PC-3 (cell line): Measurements from ENCODE around the gene ASB16. TPM values are rescaled to one million over a fixed set of nuclear protein-coding genes. Genes with fewer than 3 reads are reported as not detected.

Experiments
- ATAC-seq: fragments of 200-7000 bp; cut with Tn5 transposase; 2 replicates; pipeline ENCODE4 v1.9.1; 2020; ENCODE audit warnings: mild to moderate bottlenecking, moderate library complexity
- BruUV-seq: library from RNA; stranded (reverse); fragments of 400-500 nt; replicated peaks from 2 replicates; lab custom pipeline; 2021; lab: Mats Ljungman, UMichigan
- CTCF ChIA-PET: fragments of 300-600 bp; sonication (Branson Sonifier 250); formaldehyde crosslinking; loops from one replicate; lab custom pipeline; 2022; ENCODE audit warnings: antibody characterized with exemption; lab: Charles Lee
- POLR2A ChIA-PET: fragments of 300-600 bp; sonication (Branson Sonifier 250); formaldehyde crosslinking; loops from one replicate; lab custom pipeline; 2022; ENCODE audit warnings: antibody characterized with exemption; ENCODE audit not compliant: unreplicated experiment; lab: Charles Lee
- DNase-seq: peaks from one replicate; pipeline ENCODE4 v3.0.0-alpha.2; 2015
- H2AFZ ChIP-seq: fragments of 300-600 bp; sonication (generic); 2 replicates; pipeline ENCODE4 v1.6.0; 2016; ENCODE audit warnings: antibody characterized with exemption, low read length
- H3F3A ChIP-seq: fragments of 300-600 bp; sonication (generic); one replicate; pipeline ENCODE4 v1.6.0; 2017; ENCODE audit warnings: antibody characterized with exemption, low read length, control low read depth, mild to moderate bottlenecking; ENCODE audit not compliant: unreplicated experiment
- H3K27ac ChIP-seq: fragments of 300-600 bp; sonication (generic); 2 replicates; pipeline ENCODE4 v1.5.1; 2016; ENCODE audit warnings: mild to moderate bottlenecking, low read length
- H3K27me3 ChIP-seq: fragments of 300-600 bp; sonication (generic); 2 replicates; pipeline ENCODE4 v1.6.1; 2016; ENCODE audit warnings: low read length, mixed read lengths
- H3K36me3 ChIP-seq: fragments of 300-600 bp; sonication (generic); 2 replicates; pipeline ENCODE4 v1.6.1; 2016; ENCODE audit warnings: low read depth, mixed run types, low read length, mixed read lengths
- H3K4me1 ChIP-seq: fragments of 300-600 bp; sonication (generic); 2 replicates; pipeline ENCODE4 v1.5.1; 2016; ENCODE audit warnings: low read length; ENCODE audit not compliant: insufficient read depth
- H3K4me2 ChIP-seq: fragments of 300-600 bp; sonication (generic); 2 replicates; pipeline ENCODE4 v1.6.0; 2016; ENCODE audit warnings: low read length
- H3K4me3 ChIP-seq: fragments of 300-600 bp; sonication (generic); 2 replicates; pipeline ENCODE4 v1.5.1; 2016; ENCODE audit warnings: mild to moderate bottlenecking, low read length, mixed read lengths
- H3K79me2 ChIP-seq: fragments of 300-600 bp; sonication (generic); 2 replicates; pipeline ENCODE4 v1.6.1; 2017; ENCODE audit warnings: low read length, mixed read lengths
- H3K9ac ChIP-seq: fragments of 300-600 bp; sonication (generic); 2 replicates; pipeline ENCODE4 v1.6.0; 2016; ENCODE audit warnings: mild to moderate bottlenecking, low read length
- H3K9me2 ChIP-seq: fragments of 300-600 bp; sonication (generic); replicated peaks from 2 replicates; pipeline ENCODE4 v1.6.1; 2016; ENCODE audit warnings: mixed run types, low read length, mixed read lengths
- H3K9me3 ChIP-seq: fragments of 300-600 bp; sonication (generic); 2 replicates; pipeline ENCODE4 v1.6.1; 2016; ENCODE audit warnings: low read length, mixed read lengths
- H4K20me1 ChIP-seq: fragments of 300-600 bp; sonication (generic); 2 replicates; pipeline ENCODE4 v1.6.1; 2016; ENCODE audit warnings: low read length, mixed read lengths
- EZH2 ChIP-seq: fragments of 300-600 bp; sonication (generic); IDR thresholded peaks from one replicate; pipeline ENCODE4 v1.6.1; 2017; ENCODE audit warnings: antibody characterized with exemption, mild to moderate bottlenecking, low read length; ENCODE audit not compliant: unreplicated experiment
- EZH2phosphoT487 ChIP-seq: fragments of 300-600 bp; sonication (generic); IDR thresholded peaks from 2 replicates; pipeline ENCODE4 v1.6.1; 2018; ENCODE audit warnings: mild to moderate bottlenecking, antibody characterized with exemption, low read length, borderline replicate concordance
- intact Hi-C: fragments of 100-400 bp; cut with micrococcal nuclease; formaldehyde crosslinking; loops from 2 replicates; pipeline ENCODE4 v1.9.0; 2023
- total RNA-seq: library from RNA; depleted of rRNA; stranded (reverse); fragments of >200 nt; gene quantifications from 2 replicates; pipeline ENCODE4 v1.2.3, GENCODE V29; 2014
- TF ChIP-seq, protein P1 (sequence below): fragments of 300-600 bp; sonication (generic); conservative IDR thresholded peaks from 2 replicates; pipeline ENCODE4 v1.5.1; 2017; ENCODE audit warnings: antibody characterized with exemption, low read depth, mild to moderate bottlenecking, low read length

Gene ASB16
- total RNA-seq, 1 experiment from 2014 or later = 0.51 TPM

- no peaks in the 10 kb centered on the region for H3K9me3 ChIP-seq
- H3K79me2 ChIP-seq = no peaks in the 10 kb centered on the region
- no peak for TF ChIP-seq EZH2phosphoT487
- TF ChIP-seq, protein P1, sequence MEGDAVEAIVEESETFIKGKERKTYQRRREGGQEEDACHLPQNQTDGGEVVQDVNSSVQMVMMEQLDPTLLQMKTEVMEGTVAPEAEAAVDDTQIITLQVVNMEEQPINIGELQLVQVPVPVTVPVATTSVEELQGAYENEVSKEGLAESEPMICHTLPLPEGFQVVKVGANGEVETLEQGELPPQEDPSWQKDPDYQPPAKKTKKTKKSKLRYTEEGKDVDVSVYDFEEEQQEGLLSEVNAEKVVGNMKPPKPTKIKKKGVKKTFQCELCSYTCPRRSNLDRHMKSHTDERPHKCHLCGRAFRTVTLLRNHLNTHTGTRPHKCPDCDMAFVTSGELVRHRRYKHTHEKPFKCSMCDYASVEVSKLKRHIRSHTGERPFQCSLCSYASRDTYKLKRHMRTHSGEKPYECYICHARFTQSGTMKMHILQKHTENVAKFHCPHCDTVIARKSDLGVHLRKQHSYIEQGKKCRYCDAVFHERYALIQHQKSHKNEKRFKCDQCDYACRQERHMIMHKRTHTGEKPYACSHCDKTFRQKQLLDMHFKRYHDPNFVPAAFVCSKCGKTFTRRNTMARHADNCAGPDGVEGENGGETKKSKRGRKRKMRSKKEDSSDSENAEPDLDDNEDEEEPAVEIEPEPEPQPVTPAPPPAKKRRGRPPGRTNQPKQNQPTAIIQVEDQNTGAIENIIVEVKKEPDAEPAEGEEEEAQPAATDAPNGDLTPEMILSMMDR = no peak
- TF ChIP-seq EZH2 = no peak
- ChIA-PET POLR2A (interaction anchor here (0.7 kb wide), 1 partner anchor 164 kb away, joined by 4 read pairs; no protein-coding TSS in a partner anchor), CTCF (no interaction called here)
- no peak for DNase-seq
- no peaks in the 10 kb centered on the region for H3K27me3 ChIP-seq
- H3K4me1 ChIP-seq = peaks cover 9% of the 10 kb centered on the region
- H3F3A ChIP-seq = no peaks in the 10 kb centered on the region
- H3K9me2 ChIP-seq = no peaks in the 10 kb centered on the region
- H3K36me3 ChIP-seq = no peaks in the 10 kb centered on the region
- no peak for ATAC-seq
- H3K4me2 ChIP-seq = no peak overlapping the region
- no peak overlapping the region for H2AFZ ChIP-seq
- intact Hi-C loops = no loop called here
- no peak overlapping the region for H3K9ac ChIP-seq
- H3K27ac ChIP-seq = no peak overlapping the region
- no peak overlapping the region for H3K4me3 ChIP-seq
- no TSS peak for BruUV-seq
- no peaks in the 10 kb centered on the region for H4K20me1 ChIP-seq
Observed at GRCh38 chr17:44170135-44170498, 387 bp upstream of the ASB16 start.

- no peak overlapping the region for H2AFZ ChIP-seq
- no peaks in the 10 kb centered on the region for H3K9me2 ChIP-seq
- H3K79me2 ChIP-seq = no peaks in the 10 kb centered on the region
- ChIA-PET CTCF (interaction anchor here (0.5 kb wide), 1 partner anchor 214 kb away, joined by 3 read pairs; no protein-coding TSS in a partner anchor), POLR2A (interaction anchor here (0.6 kb wide), 1 partner anchor 168 kb away, joined by 5 read pairs; no protein-coding TSS in a partner anchor)
- no peaks in the 10 kb centered on the region; the same call in 1 of the 2 replicates for H3K36me3 ChIP-seq
- no TSS peak for BruUV-seq
- H3K4me3 ChIP-seq = no peak overlapping the region
- DNase-seq = no peak
- TF ChIP-seq EZH2 (no peak), EZH2phosphoT487 (no peak)
- TF ChIP-seq, protein P1 = no peak
- ATAC-seq = no peak
- no peak overlapping the region for H3K4me2 ChIP-seq
- no peaks in the 10 kb centered on the region for H3F3A ChIP-seq
- no peak overlapping the region for H3K27ac ChIP-seq
- H3K9ac ChIP-seq = no peak overlapping the region
- H3K27me3 ChIP-seq = no peaks in the 10 kb centered on the region
- H3K9me3 ChIP-seq = no peaks in the 10 kb centered on the region
- intact Hi-C loops = no loop called here
- H3K4me1 ChIP-seq = peaks cover 9% of the 10 kb centered on the region
- no peaks in the 10 kb centered on the region for H4K20me1 ChIP-seq
Observed at GRCh38 chr17:44171931-44172455, 1.5 kb downstream of the ASB16 start.

GRCh38 chr17:44174427-44174826, 3.9 kb downstream of the ASB16 start:
- TF ChIP-seq EZH2 (no peak), EZH2phosphoT487 (no peak)
- TF ChIP-seq, protein P1 = no peak
- ATAC-seq (no peak), DNase-seq (no peak)
- Histone ChIP-seq H2AFZ (no peak overlapping the region), H3K27ac (no peak overlapping the region), H3K4me2 (no peak overlapping the region), H3K9ac (no peak overlapping the region), H3K4me3 (no peak overlapping the region), H3K9me3 (no peaks in the 10 kb centered on the region), H3K4me1 (0 out of 2 replicates have a peak, but pooled peaks cover 5% of the 10 kb centered on the region), H3K27me3 (no peaks in the 10 kb centered on the region), H3K79me2 (no peaks in the 10 kb centered on the region), H3K36me3 (peaks cover 8% of the 10 kb centered on the region; the same call in 1 of the 2 replicates), H3F3A (no peaks in the 10 kb centered on the region), H3K9me2 (no peaks in the 10 kb centered on the region), H4K20me1 (no peaks in the 10 kb centered on the region)
- intact Hi-C loops = no loop called here
- ChIA-PET CTCF (no interaction called here), POLR2A (interaction anchor here (0.9 kb wide), 1 partner anchor 349 kb away, joined by 15 read pairs; no protein-coding TSS in a partner anchor)
- no TSS peak for BruUV-seq
